Measurements from ENCODE around the gene PPM1A.

PPM1A gene

DNA sequence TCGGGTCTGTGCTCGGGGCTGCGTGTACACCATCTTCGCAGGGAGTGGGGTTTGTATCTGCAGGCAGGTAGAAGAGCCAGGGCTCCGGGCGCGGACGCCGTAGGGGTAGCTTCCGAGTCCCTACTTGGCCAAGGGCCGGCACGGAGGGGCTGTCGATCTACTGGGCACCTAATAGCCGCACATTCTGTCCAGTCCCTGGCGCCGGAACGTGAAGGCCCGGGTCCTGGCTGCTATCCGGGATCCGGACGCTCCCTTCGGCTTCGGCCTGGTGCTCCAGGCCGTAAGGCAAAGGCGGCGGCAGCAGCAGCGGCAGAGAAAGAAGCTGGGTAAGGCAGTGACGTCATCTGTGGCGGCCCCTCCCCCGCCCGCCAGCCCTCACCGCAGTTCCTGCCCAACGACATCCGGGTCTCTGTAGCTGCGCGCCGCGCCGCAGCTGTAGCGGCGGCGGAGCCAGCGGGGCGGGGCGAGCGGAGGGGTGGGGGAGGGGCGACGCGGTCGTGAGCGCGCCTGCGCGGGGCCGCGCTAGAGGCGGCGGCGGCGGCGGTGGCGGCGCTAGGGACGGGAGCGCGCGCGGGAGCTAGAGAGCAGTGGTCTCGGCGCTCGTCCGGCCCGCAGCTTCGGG, at the start of gene PPM1A:
Gene PPM1A, plus strand, starts transcription at position 525 of the 622 bp plus-strand sequence. CDS start 33,483 bp downstream, outside the sequence.
- no peak for DNase-seq

DNA sequence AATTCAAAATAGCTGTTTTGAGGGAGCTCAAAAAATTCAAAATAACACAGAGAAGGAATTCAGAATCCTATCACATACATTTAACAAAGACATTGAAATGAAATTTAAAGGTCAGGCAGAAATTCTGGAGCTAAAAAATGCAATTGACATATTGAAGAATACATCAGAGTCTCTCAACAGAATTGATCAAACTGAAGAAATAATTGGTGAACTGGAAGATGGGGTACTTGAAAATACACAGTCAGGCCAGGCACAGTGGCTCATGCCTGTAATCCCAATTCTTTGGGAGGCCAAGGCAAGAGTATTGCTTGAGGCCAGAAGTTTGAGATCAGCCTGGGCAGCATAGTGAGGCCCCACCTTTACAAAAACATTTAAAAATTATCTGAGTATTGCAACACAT, 49.7 kb upstream of the PPM1A start:
- DNase-seq: no peak

DNA sequence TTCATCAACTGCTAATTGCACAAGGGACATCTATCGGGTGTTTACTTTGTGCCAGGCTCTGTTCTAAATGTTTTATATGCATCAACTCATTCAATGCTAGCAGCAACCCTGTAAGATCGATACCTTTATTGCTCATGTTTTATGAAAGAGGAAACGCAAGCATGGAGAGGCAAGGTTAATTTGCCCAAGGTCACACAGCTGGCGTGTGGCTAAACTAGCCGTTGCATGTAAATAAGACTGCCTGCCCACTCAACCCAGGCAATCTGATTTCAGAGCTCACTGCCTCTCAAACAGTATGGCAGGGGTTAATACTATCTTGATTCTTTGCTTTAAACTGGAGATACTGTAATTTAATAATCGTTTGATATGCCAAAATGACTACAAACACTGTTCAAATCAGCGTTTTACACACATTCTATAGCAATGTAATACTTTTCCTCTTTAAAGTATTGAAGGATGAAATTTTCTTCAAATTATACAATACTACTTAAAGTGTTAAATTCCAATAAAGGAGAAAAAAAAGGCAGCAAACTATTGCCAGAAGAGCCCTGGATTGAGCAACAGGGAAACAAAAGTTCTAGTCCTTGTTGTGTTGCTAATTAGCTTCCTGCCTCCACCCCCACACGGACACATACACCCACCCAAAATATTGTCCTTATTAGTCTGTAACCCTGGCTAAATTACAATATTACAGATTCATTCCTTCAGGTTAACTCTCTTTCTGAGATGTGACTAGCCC, 44.7 kb upstream of the PPM1A start:
- DNase-seq: no peak

DNA sequence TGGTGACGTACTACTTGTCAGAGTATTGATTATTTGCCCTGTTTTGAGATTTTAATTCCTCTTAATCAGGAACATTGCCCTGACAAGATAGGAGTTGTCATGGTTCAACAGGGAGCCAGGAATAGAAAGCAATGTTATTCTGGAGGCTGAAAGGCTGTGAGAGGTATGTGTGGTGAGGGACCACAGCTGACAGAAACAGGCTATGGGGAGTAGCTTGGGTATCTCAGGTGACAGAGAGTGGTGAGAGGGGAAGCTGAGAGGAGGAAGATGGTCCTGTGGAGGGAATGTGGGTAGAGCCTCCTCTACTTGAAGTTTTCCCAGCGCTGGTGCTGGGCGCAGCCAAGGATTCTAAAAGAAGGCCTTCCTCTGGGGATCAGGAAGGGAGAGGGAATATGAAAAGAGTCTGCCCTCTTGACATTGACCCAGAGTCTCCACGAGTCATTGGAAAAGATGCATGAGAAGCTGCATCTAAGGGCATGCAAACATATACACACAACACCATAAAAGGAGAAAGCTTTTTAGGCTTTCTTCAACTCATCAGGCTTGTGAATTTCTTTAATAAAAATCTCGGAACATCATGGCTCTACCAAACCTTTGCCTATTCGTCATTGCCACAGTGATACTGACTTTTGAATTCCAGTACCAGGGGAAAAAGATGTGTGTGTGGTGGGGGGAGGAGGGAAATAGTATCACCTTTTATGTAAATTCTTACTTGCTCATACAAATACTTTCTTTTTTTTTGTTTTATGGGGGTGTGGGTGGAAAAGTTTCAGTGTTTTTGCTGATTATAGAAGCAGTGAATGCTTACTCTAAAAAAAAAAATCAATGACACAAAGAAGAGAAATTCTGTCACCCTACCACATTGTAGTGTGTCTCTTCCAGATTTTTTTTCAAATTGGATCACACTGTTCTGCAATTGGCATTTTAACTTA, 43.9 kb upstream of the PPM1A start:
- DNase-seq: no peak

DNA sequence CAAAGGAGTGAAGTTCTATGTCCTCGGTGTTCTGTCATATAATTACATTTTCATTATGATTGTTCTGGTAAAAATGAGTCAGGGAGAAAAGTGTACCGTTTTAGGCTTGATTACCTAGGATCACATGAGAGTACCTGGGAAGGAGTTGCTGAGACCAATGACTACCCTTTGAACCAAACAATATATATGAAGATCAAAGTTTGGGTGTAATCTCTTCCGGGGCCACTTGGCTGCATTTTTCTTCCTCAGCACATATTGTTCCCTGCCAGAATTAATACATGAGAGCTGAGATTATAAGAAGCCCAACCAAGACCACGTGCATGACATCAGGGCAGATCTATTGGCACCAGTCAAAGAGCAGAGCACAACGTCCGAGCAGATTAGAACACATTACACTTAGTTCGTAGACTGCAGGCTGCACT, 42.8 kb upstream of the PPM1A start:
- no peak for DNase-seq

DNA sequence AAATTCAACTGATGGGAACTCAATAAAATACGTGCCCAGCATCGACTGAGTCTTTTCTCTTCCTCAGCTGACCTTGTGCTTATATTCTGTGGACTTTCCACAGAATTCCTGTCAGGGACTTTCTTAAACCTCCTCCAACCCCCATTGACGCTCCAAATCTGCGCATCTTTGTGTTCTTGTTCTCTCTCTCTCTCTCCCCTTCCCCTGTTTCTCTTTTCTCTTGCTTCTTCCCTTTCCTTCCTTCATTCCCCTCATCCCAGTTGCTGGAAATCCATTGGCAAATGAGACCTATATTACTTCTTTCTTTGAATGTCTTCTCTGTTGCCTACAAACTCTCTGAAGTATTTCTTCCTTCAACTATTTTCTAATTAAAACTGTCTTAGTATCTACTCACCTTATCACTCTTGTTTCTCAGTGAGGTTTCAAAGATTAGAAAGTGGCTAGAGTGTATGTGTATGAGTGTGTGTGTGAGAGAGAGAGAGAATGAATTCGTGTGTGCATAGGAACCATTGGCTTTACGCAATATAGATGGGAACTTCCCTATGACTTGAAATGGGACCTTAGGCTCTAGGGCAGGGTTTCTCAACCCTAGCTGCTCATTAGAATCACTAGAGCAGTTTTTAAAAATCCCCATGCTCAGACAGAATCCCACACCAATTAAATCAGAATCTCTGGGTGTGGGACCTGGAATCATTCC, 42.0 kb upstream of the PPM1A start:
- DNase-seq: no peak

DNA sequence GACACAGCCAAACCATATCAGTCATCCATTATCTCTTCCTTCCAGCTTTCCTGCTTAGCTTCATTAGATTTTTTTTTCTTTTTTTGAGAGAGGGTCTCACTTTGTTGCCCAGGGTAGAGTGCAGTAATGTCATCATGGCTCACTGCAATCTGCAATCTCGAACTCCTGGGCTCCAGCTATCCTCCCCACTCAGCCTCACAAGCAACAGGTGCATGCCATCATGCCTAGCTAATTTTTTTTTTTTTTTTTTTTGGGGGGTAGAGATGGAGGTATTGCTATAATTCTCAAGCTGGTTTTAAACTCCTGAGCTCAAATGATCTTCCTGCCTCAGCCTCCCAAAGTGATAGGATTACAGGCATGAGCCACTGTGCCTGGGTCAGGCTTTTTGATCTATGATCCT, 38.3 kb upstream of the PPM1A start:
- DNase-seq: no peak

DNA sequence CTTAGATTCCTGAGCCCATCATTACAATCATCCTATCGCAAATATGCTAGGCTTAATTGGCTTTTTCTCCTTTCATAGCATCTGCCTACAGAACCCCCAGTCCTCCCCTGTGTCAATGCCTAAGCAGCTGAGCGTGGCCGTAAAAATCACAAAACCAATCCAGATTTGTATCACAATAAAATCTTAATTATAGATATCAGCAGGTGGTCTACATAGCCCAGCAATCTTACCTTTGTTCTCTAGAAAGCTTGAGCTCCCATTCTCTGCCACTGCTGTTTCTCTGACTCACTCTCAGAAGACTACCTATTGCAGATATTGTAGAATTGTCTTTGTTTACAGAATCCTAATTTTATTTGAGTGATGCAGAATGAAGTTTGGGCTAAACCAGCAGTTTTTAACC, 37.9 kb upstream of the PPM1A start:
- no peak for DNase-seq

DNA sequence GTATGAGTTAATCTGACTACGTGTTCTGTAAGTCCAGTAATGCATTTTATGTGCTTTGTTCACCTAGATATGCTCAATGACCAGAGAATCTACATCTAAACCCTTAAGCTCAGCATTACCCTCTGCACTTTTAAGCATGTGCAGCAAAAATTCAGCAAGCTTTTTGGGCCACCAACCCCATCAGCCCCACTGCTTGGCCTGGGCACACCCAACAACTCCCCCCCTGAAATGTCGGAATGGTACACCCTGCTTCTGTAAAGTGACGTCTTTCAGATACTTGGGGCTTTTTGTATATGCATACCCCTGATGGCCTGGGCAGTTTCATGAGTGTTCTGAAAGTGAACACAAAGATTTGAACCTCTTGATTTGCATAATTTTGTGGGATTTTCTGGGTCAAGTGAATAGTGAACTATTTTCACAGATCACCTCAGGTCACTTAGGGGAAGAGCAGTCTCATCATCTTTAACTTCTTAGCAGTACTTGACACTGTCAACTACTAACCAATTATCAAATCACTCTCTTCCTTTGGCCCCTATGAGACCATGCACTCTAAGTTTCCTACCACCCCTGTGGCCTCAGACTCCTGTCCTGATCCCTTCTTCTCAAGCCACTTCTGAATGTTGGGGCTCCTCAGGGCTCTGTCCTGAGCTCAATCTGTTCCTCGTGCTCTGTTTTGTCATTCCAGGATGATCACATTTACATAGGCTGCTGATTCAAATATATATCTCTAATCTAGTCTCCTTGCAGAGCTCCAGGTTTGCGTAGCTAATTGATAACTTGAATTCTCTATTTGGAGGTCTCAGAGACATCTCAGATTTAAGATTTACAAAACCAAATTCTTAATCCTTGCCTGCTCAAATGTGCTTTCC, 36.3 kb upstream of the PPM1A start:
- DNase-seq: no peak

DNA sequence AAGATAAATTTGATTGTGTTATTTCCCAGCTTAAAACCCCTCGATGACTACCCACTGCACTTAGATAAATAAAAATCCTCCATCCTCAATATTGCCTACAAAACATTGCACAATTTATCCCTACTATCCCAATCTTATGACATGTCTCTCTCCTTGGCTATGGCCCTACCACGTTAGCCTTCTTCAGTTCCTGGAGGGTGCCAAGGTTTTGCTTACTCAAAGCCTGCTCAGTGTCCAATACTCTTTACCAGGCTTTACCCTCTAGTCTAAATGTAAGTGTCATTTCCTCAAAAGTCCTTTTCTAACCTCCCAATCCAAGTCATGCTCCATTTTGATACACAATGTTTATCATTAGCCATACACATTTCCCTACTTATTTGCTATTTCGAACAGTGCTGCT, 35.0 kb upstream of the PPM1A start:
- no peak for DNase-seq

DNA sequence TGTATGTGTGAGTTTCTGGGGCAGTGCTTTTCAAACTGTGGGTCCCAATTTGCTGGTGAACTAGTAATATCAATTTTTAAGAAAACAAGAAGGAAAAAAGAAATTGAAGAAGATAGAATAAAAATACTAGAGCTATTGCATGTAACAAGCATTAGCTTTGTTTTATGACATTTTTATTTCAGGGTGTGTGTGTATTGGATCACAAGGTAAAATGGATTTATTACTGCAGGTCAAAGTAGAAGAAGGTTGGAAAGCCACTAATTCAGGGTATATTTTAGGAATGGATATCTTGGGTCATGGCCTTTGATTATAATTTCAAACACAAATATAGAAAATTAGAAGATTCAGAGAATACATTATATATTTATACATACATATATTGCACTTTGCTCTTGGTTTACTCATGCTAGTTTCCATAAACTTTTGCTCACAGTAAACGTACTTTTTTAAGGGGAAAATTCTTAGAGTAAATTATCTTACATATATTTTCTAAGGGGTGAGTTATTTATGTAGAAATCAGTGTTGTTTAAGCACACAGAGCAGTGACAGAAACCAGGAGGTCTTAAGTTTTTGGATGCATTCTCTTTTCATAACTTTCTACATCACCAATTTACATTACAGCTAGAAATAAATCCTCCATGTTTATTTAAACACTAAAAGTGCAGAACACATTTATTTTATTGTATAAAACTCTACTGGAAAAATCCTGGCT, 34.5 kb upstream of the PPM1A start:
- DNase-seq: no peak

DNA sequence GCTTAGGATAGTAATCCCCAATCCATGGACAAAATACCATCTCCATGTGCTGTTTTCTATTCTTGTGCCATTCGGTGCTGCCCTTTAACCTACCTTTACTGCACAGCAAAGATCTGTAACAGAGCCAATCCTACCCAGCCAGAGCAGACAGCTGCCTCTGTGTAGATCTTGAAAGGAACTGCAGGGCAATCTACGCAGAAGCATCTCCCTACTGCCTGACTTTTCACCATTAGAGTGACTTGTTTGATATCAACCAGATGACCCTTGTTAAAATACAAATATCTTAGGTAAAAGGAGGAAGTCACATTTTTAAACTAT, 33.9 kb upstream of the PPM1A start:
- DNase-seq: no peak

DNA sequence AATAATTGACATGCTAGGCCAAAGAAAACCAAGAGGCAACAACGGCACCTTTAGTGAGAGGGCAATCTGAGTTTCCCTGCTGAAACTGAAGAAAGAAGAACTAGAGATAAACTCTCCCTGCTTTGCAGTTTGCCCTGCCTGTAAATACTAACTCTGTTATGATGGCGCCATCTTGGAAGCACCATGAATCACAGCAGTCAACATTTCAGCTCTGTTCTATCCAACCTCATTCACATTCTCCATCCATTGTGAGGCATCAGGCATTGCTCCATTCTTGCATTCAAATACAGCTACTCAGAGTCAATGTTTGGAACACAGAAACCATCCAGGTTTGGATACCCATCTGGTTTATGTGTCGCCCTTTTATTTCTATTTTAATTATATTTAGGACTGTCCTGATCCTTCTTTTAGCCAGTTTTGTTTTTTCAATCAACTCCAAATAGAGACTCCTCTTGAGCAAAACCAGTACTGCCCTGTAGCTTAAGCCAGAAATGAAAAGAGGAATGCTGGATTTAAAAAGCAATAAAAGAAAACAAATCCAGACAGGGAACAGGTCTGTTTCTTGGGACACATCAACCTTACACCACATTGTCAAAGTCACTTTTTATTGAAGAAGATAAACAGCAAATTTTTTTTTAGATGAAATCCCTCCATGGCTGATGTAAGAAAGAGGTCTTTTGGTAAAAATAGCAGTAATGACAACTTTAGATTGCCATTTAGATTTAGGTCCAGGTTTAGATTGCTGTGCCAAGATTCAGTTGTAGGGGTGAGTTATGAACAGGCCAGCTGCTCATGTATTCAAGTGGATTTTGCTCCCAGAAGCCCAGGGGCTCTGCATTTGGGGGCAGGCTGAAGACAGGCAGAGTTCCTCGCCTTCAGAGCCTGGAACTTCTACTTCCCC, 33.3 kb upstream of the PPM1A start:
- DNase-seq: no peak

DNA sequence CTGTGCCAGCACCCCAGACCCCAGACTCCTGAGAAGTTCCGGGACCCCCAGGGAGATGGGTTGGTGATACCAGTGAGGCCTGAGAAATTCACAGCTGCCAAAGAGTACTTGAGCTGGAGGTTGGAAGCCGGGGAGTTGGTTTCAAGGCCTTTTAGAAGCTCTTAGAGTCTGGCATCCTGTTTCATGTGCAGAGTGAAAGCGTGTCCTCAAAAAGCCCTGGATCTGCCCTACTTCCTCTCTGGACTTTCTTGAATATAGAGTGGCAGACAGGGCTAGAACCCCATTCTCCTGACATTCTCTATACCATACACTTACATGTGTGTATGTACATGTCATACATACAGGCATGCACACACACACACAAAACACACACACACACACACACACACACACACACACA, 31.3 kb upstream of the PPM1A start:
- DNase-seq: no peak

DNA sequence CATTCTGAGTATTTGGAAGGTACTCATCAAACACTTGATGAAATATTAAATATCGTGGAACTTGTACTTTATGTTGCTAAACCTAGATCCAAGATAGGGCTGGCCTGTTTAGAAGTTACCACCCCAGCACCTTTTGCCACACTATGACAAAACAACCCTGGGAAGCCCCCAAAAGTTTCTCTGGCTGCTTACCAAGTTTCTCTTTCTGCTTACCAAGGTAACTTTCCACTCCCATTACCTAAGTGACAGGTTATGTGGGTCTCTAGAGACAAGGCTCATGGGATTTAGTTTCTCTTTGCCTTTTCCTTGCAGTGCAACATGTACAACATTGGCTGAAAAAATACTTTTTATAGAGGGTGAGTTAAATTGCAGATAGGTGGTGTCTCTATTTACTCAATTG, 28.9 kb upstream of the PPM1A start:
- no peak for DNase-seq

DNA sequence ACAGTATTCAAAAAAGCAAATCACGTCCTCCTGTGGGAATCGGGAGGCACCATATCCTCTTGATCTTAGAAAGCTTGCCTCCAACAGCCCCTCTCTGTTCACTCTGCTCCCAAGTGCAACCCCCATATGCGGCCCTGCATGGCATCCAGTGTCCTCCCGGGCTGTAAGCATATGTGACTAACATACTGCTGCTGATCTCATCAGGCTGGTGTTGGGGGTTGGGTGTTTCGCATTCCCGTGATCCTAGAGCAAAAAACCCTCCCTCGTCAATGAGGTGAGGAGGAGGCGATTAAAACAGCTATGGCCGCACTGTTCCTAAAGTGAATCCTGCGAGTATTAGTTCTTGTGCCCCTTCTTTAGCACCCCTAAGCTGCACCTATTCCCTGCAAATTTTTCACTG, 28.1 kb upstream of the PPM1A start:
- DNase-seq: no peak

DNA sequence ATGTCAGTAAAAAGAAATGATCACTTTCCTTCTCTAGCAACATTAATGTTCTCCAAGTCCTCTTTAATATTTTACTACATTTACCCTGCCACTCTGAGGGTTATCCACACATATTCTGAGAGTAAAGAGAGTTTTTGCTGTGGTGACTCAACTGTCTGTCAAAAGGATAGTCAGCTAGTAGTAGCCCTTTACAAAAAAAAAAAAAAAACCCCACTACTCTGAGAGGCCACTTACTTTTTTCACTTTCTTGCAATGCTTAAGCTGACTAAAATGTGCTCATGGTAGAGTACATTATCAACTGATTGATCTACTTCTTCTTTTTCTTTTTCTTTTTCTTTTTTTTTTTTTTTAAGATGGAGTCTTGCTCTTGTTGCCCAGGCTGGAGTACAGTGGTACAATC, 27.6 kb upstream of the PPM1A start:
- DNase-seq: no peak

DNA sequence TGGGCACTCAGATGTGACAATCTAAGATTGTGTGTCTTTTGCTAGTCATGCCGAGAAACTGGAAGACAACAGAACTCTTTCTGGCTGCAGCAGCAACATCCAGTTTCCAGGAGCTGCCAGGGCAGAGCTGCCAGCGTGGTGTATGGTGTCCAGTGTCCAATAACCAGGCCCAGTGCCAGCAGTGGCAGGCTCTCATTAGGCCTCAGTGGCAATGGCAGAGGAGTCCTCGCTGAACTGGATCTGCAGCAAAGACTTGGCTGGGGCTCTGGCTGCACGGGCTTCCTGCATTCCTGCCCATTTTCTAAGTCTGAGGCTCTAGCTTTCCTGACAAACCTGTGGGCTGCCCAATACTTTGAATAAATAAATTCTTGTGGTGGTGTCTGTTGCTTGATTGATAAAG, 26.2 kb upstream of the PPM1A start:
- DNase-seq: no peak

DNA sequence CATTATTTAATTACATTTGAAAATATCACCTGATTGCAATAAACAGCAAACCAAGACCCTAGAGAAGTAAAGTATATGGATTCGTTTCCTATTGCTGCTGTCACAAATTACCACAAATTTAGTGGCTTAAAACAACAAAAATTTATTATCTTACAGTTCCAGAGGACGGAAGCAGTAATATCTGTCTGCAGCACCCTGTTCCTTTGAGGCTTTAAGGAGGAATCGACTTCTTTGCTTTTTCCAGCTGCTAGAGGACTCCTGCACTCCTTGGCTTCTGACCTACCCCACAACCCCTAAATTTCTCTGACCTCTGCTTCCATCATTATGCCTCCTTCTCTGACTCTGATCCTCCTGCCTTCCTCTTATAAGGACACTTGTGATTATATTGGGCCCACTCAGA, 23.8 kb upstream of the PPM1A start:
- DNase-seq: no peak

DNA sequence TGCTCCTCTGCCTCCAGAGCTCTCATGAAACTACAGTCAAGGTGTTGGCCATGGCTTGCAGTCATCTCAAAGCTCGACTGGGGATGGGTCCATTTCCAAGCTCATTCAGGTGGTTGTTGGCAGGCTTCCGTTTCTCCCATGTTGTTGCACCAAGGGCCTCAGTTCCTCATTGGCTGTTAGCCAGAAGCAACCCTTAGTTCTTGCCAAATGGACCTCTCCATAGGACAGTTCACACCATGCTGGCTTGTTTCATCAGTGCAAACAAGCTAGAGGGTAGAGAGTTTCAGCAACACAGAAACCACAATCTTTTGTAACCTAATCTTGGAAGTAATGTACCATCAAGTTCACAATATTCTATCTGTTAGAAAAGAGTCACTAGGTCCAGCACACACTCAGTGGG, 22.7 kb upstream of the PPM1A start:
- no peak for DNase-seq

DNA sequence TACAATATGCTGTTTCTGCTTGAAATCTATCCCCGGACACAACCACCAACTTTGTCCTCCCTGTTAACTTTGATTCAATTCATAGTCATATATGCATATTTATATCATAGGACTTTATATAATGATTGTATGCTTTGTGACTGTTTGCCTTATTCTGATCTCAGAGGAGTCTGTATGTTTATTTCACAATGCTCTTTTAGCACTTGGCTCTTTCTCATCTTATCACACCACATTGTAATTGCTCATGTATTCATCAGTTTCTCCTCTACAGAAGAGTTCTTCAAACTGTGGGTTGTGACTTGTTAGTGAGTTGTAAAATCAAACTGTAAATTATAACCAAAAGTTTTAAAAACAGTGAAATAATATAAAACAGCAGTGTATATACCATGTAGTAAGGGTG, 21.7 kb upstream of the PPM1A start:
- DNase-seq: no peak

All from NCI-H1417 treated with DMSO at 0.1 percent for 48 hours (cell line).